Stomach (tissue), 4 donors: Measurements from ENCODE around the gene SMPD1.

Experiments used
- CTCF ChIP-seq, 7 experiments: fragments of 450-650 bp in 4 of 7; fragments of 200-600 bp in 3 of 7; sonication (generic) in 3 of 7; IDR thresholded peaks; one replicate each; pipeline ENCODE4 v1.5.1; 2016 to 2019; ENCODE audit warnings: antibody characterized with exemption in 7 of 7, control low read depth in 2 of 7, mild to moderate bottlenecking in 1 of 7
- POLR2A ChIP-seq, 4 donors: fragments of 450-650 bp; IDR thresholded peaks; one replicate each; pipeline ENCODE4 v1.6.1; 2016; ENCODE audit warnings: antibody characterized with exemption in 4 of 4, control low read depth in 2 of 4, mild to moderate bottlenecking in 1 of 4, moderate library complexity in 1 of 4
- POLR2AphosphoS5 ChIP-seq, 3 donors: sonication (generic); formaldehyde crosslinking; IDR thresholded peaks; one replicate each; pipeline ENCODE4 v1.6.1; 2016; ENCODE audit warnings: antibody characterized with exemption in 3 of 3

DNA sequence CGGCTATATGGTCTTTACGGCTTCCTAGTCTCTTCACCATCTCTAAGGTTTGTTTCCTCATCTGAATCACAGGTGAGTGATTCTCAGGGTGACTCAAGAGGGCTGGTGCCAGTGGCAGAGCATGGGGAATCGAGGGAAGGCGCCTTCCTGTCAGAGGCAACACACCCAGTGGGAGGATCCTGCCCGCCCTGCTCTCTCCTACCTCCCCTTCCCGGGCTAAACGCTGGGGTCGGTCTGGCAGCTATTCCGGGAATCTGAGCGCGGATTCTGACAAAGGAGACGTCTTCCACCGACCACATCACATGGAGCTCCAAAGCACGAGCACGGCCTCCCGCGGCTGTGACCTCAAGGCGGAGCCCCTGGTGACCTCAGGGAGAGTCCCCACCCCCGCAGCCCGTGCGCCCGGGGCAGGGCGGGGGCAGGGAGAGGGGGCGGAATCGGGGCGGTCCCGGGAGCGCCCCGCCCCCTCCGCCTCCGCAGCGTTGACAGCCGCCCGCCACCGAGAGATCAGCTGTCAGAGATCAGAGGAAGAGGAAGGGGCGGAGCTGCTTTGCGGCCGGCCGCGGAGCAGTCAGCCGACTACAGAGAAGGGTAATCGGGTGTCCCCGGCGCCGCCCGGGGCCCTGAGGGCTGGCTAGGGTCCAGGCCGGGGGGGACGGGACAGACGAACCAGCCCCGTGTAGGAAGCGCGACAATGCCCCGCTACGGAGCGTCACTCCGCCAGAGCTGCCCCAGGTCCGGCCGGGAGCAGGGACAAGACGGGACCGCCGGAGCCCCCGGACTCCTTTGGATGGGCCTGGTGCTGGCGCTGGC is at the start of gene SMPD1:
- TF ChIP-seq CTCF (IDR thresholded peaks at IDR 0.05) (no peak), POLR2AphosphoS5 (IDR thresholded peaks at IDR 0.05) (peak; percentile 72 to 86 (median 73)), POLR2A (IDR thresholded peaks at IDR 0.05) (peak in 1 of 4 donors; percentile 22)
